IMR-90 (cell line): ENCODE data around the gene MPV17. TPM values are rescaled to one million over a fixed set of nuclear protein-coding genes. Genes with fewer than 3 reads are reported as not detected.
A peak's percentile ranks its signal among the peaks of the same experiment; 100 is the strongest.

ENCODE experiments used
- ATAC-seq: fragments of 200-7000 bp; cut with Tn5 transposase; 2 replicates; pipeline ENCODE4 v1.9.1; 2020; ENCODE audit warnings: low read depth, mild to moderate bottlenecking, moderate library complexity
- BruUV-seq: library from RNA; stranded (reverse); fragments of 400-500 nt; replicated peaks from 2 replicates; lab custom pipeline; 2021; lab: Mats Ljungman, UMichigan
- CTCF ChIA-PET: fragments of 300-600 bp; formaldehyde crosslinking; extraction: SDS; loops from one replicate; lab custom pipeline; 2021; ENCODE audit warnings: antibody characterized with exemption; lab: Yijun Ruan, JAX
- POLR2A ChIA-PET: fragments of 300-600 bp; sonication (Branson Sonifier 250); formaldehyde crosslinking; loops from one replicate; lab custom pipeline; 2022; ENCODE audit warnings: antibody characterized with exemption; ENCODE audit not compliant: unreplicated experiment; lab: Charles Lee
- DNase-seq: peaks from one replicate; pipeline ENCODE4 v3.0.0; 2013
- H2AFZ ChIP-seq: replicated peaks from 2 replicates; pipeline ENCODE3; 2013; ENCODE audit warnings: low read length, mild to moderate bottlenecking; ENCODE audit not compliant: poor library complexity
- H2AK5ac ChIP-seq: 2 replicates; pipeline ENCODE4 v1.6.1; 2013; ENCODE audit warnings: low read depth, low read length, inconsistent platforms
- H2AK9ac ChIP-seq: replicated peaks from 2 replicates; pipeline ENCODE3; 2013; ENCODE audit warnings: mild to moderate bottlenecking, low read depth, low read length, moderate library complexity; ENCODE audit not compliant: poor library complexity
- H2BK120ac ChIP-seq: 2 replicates; pipeline ENCODE4 v1.6.1; 2013; ENCODE audit warnings: low read depth, low read length, inconsistent platforms
- H2BK15ac ChIP-seq: 3 replicates; pipeline ENCODE4 v1.6.1; 2013; ENCODE audit warnings: low read depth, low read length, inconsistent platforms
- H2BK20ac ChIP-seq: 2 replicates; pipeline ENCODE4 v1.6.1; 2013; ENCODE audit warnings: low read depth, mild to moderate bottlenecking, inconsistent platforms, low read length, moderate library complexity
- H2BK5ac ChIP-seq: 2 replicates; pipeline ENCODE4 v1.6.1; 2013; ENCODE audit warnings: mild to moderate bottlenecking, low read depth, low read length, inconsistent platforms; ENCODE audit not compliant: poor library complexity, severe bottlenecking
- H3K14ac ChIP-seq: replicated peaks from 2 replicates; pipeline ENCODE4 v1.6.1; 2013; ENCODE audit warnings: low read depth, low read length, inconsistent platforms
- H3K18ac ChIP-seq: 2 replicates; pipeline ENCODE4 v1.6.1; 2013; ENCODE audit warnings: low read depth, low read length, control low read depth
- H3K23ac ChIP-seq: 2 replicates; pipeline ENCODE4 v1.6.1; 2013; ENCODE audit warnings: low read depth, low read length, inconsistent platforms
- H3K27ac ChIP-seq: 2 replicates; pipeline ENCODE4 v1.5.1; 2013; ENCODE audit warnings: mild to moderate bottlenecking, control low read depth, low read length; ENCODE audit not compliant: insufficient read depth
- H3K27me3 ChIP-seq: 2 replicates; pipeline ENCODE4 v1.6.1; 2013; ENCODE audit warnings: low read length; ENCODE audit not compliant: control insufficient read depth, insufficient read depth
- H3K36me3 ChIP-seq: 2 replicates; pipeline ENCODE4 v1.6.1; 2013; ENCODE audit warnings: low read length, mixed read lengths; ENCODE audit not compliant: control insufficient read depth, insufficient read depth
- H3K4ac ChIP-seq: 2 replicates; pipeline ENCODE4 v1.6.1; 2013; ENCODE audit warnings: low read depth, low read length, inconsistent platforms
- H3K4me1 ChIP-seq: 2 replicates; pipeline ENCODE4 v1.6.1; 2013; ENCODE audit warnings: low read length, mixed read lengths; ENCODE audit not compliant: control insufficient read depth, insufficient read depth
- H3K4me2 ChIP-seq: 2 replicates; pipeline ENCODE4 v1.6.1; 2013; ENCODE audit warnings: low read depth, mild to moderate bottlenecking, control low read depth, low read length, moderate library complexity
- H3K4me3 ChIP-seq: 2 replicates; pipeline ENCODE4 v1.5.1; 2013; ENCODE audit warnings: low read depth, mild to moderate bottlenecking, control low read depth, low read length, moderate library complexity; ENCODE audit not compliant: insufficient read depth
- H3K56ac ChIP-seq: 2 replicates; pipeline ENCODE4 v1.6.1; 2013; ENCODE audit warnings: low read length, inconsistent platforms; ENCODE audit not compliant: insufficient read depth; ENCODE audit errors: extremely low read depth
- H3K79me1 ChIP-seq, 2 experiments: 2 replicates each; pipeline ENCODE4 v1.6.1; 2013; ENCODE audit warnings: low read length in 2 of 2, inconsistent platforms in 1 of 2, low read depth in 1 of 2
- H3K9ac ChIP-seq: 2 replicates; pipeline ENCODE4 v1.6.1; 2013; ENCODE audit warnings: low read depth, low read length, control low read depth
- H3K9me1 ChIP-seq: 2 replicates; pipeline ENCODE4 v1.6.1; 2013; ENCODE audit warnings: low read length, inconsistent platforms; ENCODE audit not compliant: insufficient read depth
- H3K9me3 ChIP-seq: 2 replicates; pipeline ENCODE4 v1.6.1; 2013; ENCODE audit warnings: low read length; ENCODE audit not compliant: control insufficient read depth, insufficient read depth
- H4K20me1 ChIP-seq: 2 replicates; pipeline ENCODE4 v1.6.1; 2013; ENCODE audit warnings: low read length, inconsistent platforms; ENCODE audit not compliant: insufficient read depth
- H4K5ac ChIP-seq: 2 replicates; pipeline ENCODE4 v1.6.1; 2013; ENCODE audit warnings: mild to moderate bottlenecking, low read depth, low read length, control low read depth
- H4K8ac ChIP-seq, 2 experiments: 2 replicates each; pipeline ENCODE4 v1.6.1; 2013; ENCODE audit warnings: low read depth in 2 of 2, low read length in 2 of 2, control low read depth in 1 of 2, inconsistent platforms in 1 of 2
- H4K91ac ChIP-seq: 2 replicates; pipeline ENCODE4 v1.6.1; 2013; ENCODE audit warnings: low read depth, low read length, inconsistent platforms; ENCODE audit not compliant: insufficient read depth
- CTCF ChIP-seq: conservative IDR thresholded peaks from 2 replicates; pipeline ENCODE4 v1.5.1; 2012; ENCODE audit warnings: mild to moderate bottlenecking, low read depth, low read length, improper control_type of control experiment
- MXI1 ChIP-seq: IDR thresholded peaks from 2 replicates; pipeline ENCODE4 v1.6.1; 2012; ENCODE audit warnings: low read depth, mild to moderate bottlenecking, low read length, moderate library complexity, borderline replicate concordance
- WGBS, 2 experiments: methylation state at CpG; one replicate each; pipeline versions ENCODE4 v1.1.5 to v1.1.7; 2013; ENCODE audit warnings: missing lambda C conversion rate in 2 of 2; ENCODE audit not compliant: insufficient read length in 1 of 2; ENCODE audit errors: extremely low coverage in 2 of 2; 5-methylcytosine and 5-hydroxymethylcytosine counted together
- dilution Hi-C: fragments of 300-500 bp; cut with HindIII; formaldehyde crosslinking; loops from one replicate; pipeline ENCODE4 v1.14.3; 2018; ENCODE audit warnings: low sequenced_read_pairs; ENCODE audit not compliant: unreplicated experiment
- in situ Hi-C: fragments of 300-500 bp; cut with MboI; formaldehyde crosslinking; loops from 3 replicates; pipeline ENCODE4 v1.14.3; 2019; ENCODE audit warnings: low sequenced_read_pairs, inconsistent platforms, mixed read lengths
- intact Hi-C: fragments of 100-400 bp; cut with micrococcal nuclease; formaldehyde crosslinking; loops from 2 replicates; pipeline ENCODE4 v1.10.0; 2022
- polyA plus RNA-seq, 3 experiments: library from polyadenylated mRNA; depleted of rRNA; stranded (reverse); fragments of >200 nt; gene quantifications; 2 replicates each; pipeline ENCODE4 v1.2.3, GENCODE V29; 2012; ENCODE audit warnings: low replicate concordance in 1 of 3
- total RNA-seq: library from RNA; depleted of rRNA; stranded (reverse); fragments of >200 nt; gene quantifications from 2 replicates; pipeline ENCODE4 v1.2.3, GENCODE V29; 2012

MPV17 gene
- total and polyA plus RNA-seq, 2 of the 4 experiments (the other 2 are of a cell fraction): 70.4 to 160 TPM

- Histone ChIP-seq H3K56ac (peak overlapping the region; percentile 81), H4K5ac (peak overlapping the region; percentile 48), H3K4me3 (peak overlapping the region; percentile 88), H3K4ac (peak overlapping the region; percentile 95), H2AK5ac (peak overlapping the region; percentile 94), H2AFZ (peak overlapping the region; percentile 98), H4K20me1 (no peaks in the 10 kb centered on the region; the same call in 1 of the 2 replicates), H3K4me1 (peaks cover 8% of the 10 kb centered on the region), H4K8ac (peak overlapping the region; percentile 73 to 98), H2BK120ac (peak overlapping the region; percentile 65), H3K4me2 (peak overlapping the region; percentile 93), H3K36me3 (no peaks in the 10 kb centered on the region), H3K14ac (peak overlapping the region; percentile 88), H3K18ac (peak overlapping the region; percentile 24; the same call in 1 of the 2 replicates), H3K9me3 (no peaks in the 10 kb centered on the region), H2BK20ac (no peak overlapping the region), H3K27ac (peak overlapping the region; percentile 88), H4K91ac (peak overlapping the region; percentile 87), H3K23ac (peak overlapping the region; percentile 69), H2AK9ac (peak overlapping the region; percentile 96), H3K9ac (peak overlapping the region; percentile 92), H3K9me1 (no peaks in the 10 kb centered on the region; the same call in 1 of the 2 replicates), H2BK15ac (no peak overlapping the region), H3K79me1 (peaks cover 21 to 42% of the 10 kb centered on the region in 2 experiments), H2BK5ac (peak overlapping the region; percentile 71), H3K27me3 (no peaks in the 10 kb centered on the region)
- in situ Hi-C loops (no loop called here), dilution Hi-C loops (no loop called here), intact Hi-C loops (loop anchor here (5.0 kb wide), 1 partner anchor 34 kb away; the partner anchor contains the start of gene MPV17)
- ChIA-PET CTCF (no interaction called here), POLR2A (interaction anchor here (1.6 kb wide), 1 partner anchor 24 kb away, joined by 5 read pairs; the partner anchor contains the start of gene ZNF513)
- ATAC-seq: peak; percentile 40
- BruUV-seq: no TSS peak
- TF ChIP-seq MXI1: 0 out of 2 replicates have a peak, but pooled peaks have one; percentile 36
- no peak for TF ChIP-seq CTCF
- peak; percentile 53 for DNase-seq
- 0% methylated on average over 3 of the region's 12 CpGs; no CpG with 5 or more reads in 1 of the 2 experiments for WGBS, 2 experiments
These were observed 33.1 kb upstream of the MPV17 start for GRCh38 chr2:27356056-27356381.
